HG02642 (cell line): ENCODE data around the gene PARS2.

Experiments
- ATAC-seq: cut with Tn5 transposase; IDR thresholded peaks from one replicate; pipeline ENCODE4 v1.9.1; 2021; ENCODE audit warnings: mild to moderate bottlenecking; ENCODE audit not compliant: unreplicated experiment, poor library complexity

Gene PARS2

DNA sequence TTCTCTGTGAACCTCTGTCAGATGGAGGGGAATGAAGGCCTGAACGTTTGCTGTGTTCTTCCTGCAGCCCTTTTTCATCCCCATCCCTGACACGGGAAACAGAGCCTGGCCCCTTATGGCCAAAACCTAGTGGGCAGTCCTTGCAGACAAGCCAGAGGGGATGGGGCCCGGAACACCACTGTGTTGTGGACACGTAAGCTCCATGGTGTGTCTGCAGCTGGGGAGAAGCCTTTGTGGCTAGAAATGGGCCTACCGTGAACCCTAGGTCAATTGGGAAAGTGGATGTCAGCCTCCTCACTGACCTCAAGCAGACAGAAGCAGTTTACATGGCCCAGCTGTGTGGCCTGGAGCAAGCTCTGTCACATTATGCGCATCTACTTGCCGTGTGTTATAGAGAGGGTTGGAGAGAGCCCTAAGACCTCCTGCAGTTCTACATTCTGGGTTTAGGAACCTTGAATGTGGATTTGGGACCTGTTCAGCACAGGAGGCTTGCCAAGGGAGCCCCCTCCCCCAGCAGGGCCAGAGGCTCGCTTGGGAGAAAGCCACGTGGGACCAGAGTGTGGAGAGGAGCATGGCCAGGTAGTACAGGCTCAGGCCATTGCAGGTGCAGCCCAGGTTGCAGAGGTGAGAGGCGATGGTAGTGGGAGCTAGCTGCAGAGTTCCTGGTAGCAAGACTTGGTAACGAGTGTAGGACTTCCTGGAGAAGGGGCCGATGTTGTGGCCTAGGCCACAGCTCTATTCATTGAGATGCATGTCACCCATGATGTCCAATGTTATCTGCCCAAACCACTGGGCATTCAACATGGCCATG lies 20.7 kb downstream of the PARS2 start:
- ATAC-seq = no peak

DNA sequence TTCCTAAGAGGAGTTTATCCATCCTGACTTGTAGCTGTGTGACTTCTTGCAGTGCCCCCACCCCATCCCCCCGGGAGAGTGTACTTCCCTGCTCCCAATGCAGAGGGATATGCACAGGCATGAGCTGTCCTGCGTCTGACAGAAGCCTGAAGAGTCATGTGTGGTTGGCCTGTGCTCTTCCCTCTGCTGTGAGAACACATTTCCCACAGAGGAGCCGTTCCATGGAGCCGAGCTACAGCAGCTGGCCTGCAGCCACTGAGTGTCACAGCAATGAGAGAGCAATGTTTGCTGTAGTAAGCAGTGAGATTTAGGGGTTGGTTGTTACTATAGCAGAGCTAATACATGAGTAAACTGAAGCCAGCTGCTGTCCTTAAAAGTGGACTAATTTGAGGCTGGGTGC lies 22.0 kb downstream of the PARS2 start:
- ATAC-seq = no peak

DNA sequence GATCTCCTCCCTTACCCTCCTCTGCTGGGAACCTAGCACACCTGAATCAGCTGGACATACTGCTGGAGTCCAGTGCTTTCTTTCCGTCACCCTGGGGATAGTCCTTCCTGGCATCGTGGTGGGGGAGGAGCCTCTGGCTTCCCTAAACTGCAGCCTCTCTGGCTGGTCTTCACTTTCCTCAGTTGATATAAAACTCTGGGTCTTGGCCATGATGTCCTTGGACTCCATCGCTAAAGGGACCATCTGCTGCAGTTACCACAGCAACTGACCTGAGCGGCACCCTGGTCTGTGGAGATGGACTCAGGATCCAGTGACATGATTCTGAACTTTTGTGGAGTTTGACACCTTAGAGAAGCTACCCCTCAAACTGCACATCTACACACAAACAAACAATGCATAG lies 22.8 kb downstream of the PARS2 start:
- ATAC-seq = no peak

DNA sequence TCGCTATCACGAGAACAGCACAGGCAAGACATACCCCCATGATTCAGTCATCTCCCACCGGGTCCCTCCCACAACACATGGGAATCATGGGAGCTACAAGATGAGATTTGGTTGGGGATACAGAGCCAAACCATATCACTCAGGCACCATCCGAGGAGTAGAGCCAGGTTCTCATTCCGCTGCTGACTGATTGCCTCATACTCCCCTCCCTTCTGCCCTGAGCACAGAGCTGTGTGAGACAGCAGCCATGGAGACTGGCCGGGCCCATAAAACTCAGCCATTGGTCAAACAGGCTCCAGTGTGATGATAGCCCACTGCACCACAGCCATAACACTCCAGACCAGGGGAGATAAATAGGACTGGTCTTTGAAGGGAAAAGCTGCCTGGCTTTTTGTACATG lies 26.1 kb downstream of the PARS2 start:
- ATAC-seq = no peak

DNA sequence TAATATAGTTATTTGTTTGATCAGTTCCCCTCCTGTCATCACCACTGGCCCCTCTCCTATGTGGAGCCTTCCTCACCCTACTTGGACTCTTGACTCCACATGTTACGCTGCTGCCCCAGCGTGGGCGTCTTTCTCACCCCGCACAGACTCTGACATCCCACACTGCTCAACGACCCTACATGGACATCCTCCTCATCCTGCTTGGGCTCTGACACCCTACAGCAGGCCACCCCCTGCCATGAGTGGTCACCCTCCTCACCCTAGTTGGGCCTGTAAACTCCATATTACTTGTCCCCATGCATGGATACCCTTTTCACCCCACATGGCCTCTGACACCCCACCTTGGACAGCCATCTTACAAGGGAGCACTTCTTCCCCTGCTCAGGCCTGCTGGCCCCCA lies 27.6 kb downstream of the PARS2 start:
- no peak for ATAC-seq

DNA sequence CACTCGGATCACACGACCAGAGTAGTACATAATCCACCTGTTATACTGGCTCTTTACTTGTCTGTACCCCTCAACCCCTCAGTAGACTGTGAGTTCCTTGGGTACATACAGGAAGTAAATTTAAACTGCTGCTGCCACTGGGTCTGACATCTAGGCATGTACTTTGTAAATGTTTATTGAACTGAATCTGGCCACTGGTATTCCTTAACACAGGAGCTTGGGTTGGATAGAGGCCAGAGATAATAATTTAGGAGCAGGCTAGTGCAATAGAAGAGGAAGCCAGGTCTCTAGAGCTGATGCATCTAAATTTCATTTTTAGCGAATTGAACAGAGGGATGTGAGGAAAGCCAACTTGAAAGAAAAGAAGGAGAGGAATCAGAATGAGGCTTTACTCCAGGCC lies 36.3 kb downstream of the PARS2 start:
- ATAC-seq = no peak

DNA sequence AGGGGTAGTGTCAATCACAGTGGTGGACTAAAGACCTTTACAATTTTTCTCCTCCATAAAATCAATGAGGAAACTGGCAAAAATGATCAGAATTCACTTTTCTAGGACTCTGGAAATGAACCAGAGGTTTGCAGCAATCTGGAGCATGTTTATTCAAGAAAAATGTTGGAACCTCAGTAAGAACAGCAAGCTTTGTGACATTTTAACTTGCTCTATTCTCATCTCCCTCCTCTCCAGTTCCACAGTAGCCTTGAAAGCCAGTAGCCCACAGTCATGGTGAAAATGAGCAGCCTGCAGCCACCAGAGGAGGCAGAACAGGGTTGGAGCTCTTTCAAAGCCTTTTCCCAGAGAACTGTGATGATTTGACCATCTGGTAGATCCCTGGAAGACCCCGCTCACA lies 39.6 kb downstream of the PARS2 start:
- ATAC-seq = no peak

DNA sequence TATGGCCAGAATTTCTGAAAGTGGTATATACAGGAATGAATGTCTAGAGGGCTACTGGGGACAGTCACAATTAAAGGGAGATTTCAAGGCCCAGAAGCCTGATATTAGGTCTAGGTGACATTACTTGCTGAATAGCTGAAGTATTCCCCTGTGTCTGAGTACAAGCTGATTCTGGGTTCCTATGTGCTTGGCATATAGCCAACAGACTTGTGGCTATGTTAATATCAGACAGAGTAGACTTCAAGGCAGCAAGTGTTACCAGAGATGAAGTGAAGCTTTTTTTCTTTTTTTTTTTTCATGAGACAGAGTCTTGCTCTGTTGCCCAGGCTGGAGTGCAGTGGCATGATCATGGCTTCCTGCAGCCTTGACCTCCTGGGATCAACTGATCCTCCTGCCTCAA lies 40.3 kb downstream of the PARS2 start:
- ATAC-seq = no peak

DNA sequence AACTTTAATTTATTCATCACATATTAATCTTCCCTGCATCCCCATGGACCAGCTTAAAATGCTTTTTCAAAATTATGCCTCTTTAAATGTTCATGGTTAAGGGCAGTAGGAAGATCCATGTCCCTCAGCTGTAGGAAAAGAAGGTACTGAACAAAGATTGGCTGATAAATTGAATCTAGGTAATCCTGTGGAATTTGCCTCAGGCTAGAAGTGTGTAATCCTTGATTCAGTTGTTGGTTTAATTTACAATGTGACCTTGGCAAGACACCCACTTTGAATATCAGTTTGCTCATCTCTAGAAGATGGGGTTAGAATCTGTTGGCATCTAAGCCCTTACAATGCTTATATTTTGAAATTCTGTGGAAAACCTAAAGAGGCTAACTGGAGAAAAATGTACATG lies 42.6 kb downstream of the PARS2 start:
- ATAC-seq = no peak

DNA sequence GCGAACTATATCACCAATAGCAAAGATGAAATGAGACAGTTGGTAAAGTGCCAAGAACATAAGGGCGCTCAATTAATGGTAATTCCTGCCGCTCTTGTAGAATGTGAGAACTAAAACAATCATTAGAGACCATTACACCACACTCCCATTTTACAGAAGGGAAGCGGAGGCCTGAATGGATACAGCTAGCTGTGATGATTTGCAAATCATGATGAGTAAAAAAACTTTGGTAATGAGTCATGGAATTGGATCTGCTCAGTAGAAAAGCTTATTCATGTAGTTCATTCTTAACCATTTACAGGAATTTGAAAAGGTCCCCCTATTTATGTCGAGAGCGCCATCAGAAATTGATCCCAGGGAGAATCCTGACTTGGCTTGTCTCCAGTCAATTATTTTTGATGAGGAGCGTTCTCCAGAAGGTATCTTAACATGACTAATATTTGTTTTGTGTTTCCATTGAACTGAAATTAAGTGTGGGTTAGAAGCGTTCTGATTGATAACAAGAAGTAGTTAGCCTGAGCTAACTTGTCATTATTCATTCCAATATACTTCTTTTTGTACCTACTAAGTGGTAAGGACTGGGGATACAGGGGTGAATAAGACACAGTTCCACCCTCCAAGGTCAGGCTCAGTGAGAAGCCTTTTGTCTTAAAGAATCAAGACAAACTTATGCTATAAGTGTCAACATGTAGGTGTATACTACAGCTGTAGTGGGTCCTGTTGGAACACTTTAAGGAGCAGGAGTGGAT lies 47.9 kb downstream of the PARS2 start:
- no peak for ATAC-seq

DNA sequence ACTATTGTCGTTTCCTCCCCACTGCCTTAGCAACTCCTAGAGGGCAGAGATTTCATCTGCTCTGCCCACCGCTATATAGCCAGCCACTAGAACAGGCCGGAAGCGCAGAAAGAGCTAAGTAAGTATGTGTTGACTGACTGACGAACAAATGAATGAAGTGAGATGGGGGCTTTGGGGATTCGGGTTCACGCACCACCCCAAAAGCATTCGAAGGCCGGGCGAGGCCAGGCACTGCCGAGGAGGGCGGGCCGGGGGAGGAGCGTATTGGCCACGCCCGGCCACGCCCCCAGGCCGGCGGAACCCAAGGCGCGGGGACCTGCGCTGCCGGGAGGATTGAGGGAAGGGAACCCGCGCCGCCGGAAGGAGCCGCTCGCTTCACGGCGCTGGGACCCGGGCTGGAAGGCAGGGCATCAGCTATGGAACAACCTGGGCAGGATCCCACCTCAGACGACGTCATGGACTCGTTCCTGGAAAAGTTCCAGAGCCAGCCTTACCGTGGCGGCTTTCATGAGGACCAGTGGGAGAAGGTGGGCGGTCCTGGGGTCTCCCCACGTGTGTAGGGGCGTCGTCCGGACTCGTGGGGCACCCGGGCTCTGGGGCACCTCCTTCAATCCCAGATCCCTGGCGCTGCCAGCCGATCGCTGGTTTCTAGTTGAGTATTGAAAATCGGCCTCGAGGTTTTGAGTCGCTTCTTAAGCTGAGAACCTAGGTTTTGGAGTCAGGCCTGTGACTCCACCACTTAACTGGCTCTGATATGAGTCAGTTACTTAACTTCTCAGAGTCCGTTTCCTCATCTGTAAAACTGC lies 48.6 kb downstream of the PARS2 start, which contains the start of gene TTC4:
Gene TTC4, plus strand, starts transcription at position 369 of the 806 bp plus-strand sequence. Its CDS starts 48 bp downstream, at position 417.
- ATAC-seq = peak; percentile 97

DNA sequence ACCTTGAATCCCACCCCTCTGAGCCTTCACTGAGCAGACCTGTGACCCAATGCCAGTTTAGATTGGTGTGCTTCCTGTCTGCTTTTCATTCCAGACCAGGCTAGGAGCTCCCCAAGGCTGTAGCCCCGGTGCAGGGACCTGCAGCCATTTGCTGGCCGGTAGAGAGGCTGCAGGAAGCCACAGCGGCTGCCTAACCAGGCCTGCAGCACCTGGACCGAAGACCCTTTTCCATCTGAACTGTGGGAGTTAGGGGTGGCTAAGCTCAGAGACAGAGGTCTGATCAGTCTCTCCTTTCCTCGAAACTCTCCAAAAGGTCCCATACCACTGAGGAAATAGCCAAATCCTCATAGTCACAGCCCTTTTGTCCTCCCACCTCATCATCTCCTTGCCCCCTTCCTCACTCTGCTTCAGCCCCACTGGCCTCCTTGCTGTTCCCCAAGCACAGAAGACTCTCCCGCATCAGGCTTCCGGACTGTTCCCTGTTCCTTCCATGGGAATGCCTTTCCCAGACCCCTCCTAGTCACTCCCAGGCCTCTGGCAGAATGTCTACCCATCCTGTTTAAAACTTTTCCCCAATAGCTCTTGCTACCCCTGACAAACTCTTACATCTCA lies 49.3 kb downstream of the PARS2 start:
- ATAC-seq = no peak

DNA sequence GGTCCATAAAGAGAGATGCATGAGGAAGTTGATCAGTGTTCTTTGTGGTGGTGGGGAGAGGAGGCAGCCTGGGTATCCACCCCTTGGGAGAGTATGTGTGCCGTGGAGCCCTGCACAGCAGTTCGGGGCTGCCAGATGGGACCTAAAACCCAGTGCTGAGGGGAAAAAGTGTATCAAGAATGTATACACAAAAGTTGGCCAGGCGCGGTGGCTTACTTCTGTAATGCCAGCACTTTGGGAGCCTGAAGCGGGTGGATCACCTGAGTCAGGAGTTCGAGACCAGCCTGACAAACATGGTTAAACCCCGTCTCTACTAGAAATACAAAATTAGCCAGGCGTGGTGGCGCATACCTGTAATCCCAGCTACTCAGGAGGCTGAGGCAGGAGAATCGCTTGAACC lies 52.8 kb downstream of the PARS2 start:
- no peak for ATAC-seq

DNA sequence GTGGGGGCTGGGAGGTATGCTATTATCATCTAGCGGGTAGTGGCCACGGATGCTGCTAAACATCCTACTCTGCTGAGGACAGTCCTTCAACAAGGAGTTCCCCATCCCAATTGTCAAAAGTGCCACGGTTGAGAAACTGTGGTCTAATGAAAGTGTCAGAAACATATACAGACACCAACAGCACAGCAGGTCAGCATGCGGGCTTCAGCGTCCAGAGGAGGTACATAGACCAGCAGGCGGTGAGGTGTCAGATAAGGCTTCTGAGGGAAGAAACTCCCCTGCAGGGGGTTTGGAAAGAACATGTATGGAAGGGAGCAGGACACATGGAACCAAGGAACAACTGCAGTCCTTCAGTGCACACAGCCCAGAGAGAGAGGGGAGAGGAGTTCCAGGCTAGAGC lies 53.5 kb downstream of the PARS2 start:
- no peak for ATAC-seq

DNA sequence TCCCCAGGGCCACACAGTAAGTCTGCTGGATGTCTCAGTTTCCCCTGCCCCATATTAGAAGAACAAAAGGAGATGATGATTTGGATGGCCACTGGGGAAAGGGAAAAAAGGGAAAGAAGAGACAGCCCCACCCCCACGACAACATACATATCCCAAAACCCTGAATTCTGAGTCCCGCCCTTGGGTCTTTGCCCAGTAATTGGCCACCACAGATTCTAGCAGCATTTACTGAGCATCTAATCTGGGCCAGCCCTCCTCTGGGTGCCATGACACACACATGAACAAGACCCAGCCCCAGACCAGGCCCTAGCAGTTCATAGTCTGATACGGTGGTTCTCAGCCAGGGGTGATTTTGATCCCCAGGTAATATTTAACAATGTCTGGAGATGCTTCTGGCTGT lies 53.9 kb downstream of the PARS2 start:
- no peak for ATAC-seq

DNA sequence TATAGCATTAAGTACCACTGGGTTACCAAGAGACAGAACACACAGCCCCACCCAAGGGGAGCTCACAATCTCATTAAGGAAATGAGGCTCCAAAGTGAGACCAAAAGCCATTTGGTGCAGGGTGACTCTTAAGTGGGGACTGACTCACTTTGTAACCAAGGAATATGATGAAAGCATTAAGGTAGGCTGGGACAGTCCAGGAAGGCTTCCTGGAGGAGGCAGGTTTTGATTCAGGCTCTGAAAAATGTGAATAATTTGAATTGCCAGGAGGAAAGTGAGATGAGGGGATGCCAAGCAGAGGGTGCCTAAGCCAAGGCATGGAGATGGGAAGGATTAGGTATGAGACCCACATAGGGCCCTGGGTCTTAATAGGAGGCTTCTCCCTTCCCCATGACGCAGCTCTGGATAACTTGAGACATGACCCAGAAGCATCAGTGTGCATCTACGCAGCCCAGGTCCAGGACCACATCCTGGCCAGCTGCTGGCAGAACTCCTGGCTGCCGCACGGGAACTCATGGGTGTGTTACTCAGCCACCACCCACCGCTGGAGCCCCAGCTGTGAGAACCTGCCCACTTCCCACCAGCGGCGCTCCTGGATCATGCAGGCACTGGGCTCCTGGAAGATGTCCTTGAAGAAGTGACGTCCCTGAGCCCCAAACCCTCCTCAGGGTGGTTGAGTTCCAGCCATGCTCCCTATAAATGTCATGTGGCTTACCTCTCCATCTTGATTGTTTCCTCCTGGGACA lies 54.6 kb downstream of the PARS2 start:
- ATAC-seq = no peak

DNA sequence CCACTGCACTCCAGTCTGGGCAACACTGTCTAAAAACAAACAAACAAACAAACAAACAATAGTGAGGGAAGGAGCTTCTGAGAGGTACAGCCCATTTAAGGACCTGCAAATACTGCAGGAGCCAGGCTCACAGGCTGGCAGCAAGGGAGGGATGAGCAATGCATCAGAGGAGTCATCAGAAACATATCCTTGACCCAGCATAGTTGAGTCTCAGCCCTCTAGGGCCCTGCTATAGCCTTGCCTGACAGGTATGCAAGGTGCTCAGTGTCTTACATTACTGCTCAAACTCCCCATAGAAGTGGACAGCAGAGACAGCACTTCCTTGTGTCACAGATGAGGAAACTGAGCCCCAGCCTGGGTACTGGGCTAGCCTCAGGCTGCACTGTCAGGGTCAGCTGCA lies 55.9 kb downstream of the PARS2 start:
- ATAC-seq = no peak
